OCI-LY1 (cell line): ENCODE measurements around the gene NUDT12.

Source experiments
- CTCF ChIP-seq: fragments of 200-600 bp; sonication (generic), shearing (Covaris generic); IDR thresholded peaks from 2 replicates; pipeline ENCODE4 v1.5.1; 2017; ENCODE audit warnings: mild to moderate bottlenecking, antibody characterized with exemption, low read length, moderate library complexity, mixed read lengths
- EZH2 ChIP-seq: fragments of 200-600 bp; sonication (generic), shearing (Covaris generic); IDR thresholded peaks from 2 replicates; pipeline ENCODE4 v1.8.0; 2017; ENCODE audit warnings: borderline replicate concordance, mixed run types, mild to moderate bottlenecking, antibody characterized with exemption, low read length, moderate library complexity, mixed read lengths

GRCh38 chr5:103573411-103573810 is 10.8 kb upstream of the NUDT12 start:
- no peak for TF ChIP-seq CTCF
- no peak for TF ChIP-seq EZH2
